H1 (cell line): ENCODE results near the gene PCNX1.

Experiments
- CBX8 ChIP-seq: fragments of 300-800, 300-1000 bp; sonication (generic); IDR thresholded peaks from 2 replicates; pipeline ENCODE4 v1.7.1; 2016; ENCODE audit warnings: low read depth, low read length, borderline replicate concordance
- CTCF ChIP-seq, 3 experiments: IDR thresholded peaks; 1 replicate in 2 of 3; 2 replicates in 1 of 3; pipeline versions ENCODE4 v1.5.1 to v1.6.1; 2011; ENCODE audit warnings: low read length in 3 of 3, mild to moderate bottlenecking in 3 of 3, inconsistent platforms in 2 of 3, low read depth in 1 of 3, moderate library complexity in 1 of 3; ENCODE audit not compliant: insufficient read depth in 1 of 3; ENCODE audit errors: control extremely low read depth in 1 of 3
- EZH2 ChIP-seq: fragments of 200-600 bp; sonication (generic); IDR thresholded peaks from 2 replicates; pipeline ENCODE4 v1.7.1; 2012; ENCODE audit warnings: low read depth, mild to moderate bottlenecking, moderate library complexity, low read length, inconsistent platforms; ENCODE audit not compliant: severe bottlenecking
- GABPA ChIP-seq: IDR thresholded peaks from 2 replicates; pipeline ENCODE4 v1.6.1; 2011; ENCODE audit warnings: mild to moderate bottlenecking, low read length, moderate library complexity, borderline replicate concordance; ENCODE audit not compliant: insufficient read depth
- HDAC6 ChIP-seq: IDR thresholded peaks from one replicate; pipeline ENCODE4 v1.7.1; 2012; ENCODE audit warnings: low read depth, mild to moderate bottlenecking, inconsistent platforms, low read length, moderate library complexity
- POLR2A ChIP-seq, 2 experiments: IDR thresholded peaks; 1 replicate in 1 of 2; 2 replicates in 1 of 2; pipeline ENCODE4 v1.6.1; 2011; ENCODE audit warnings: low read depth in 2 of 2, low read length in 2 of 2, mild to moderate bottlenecking in 2 of 2; ENCODE audit errors: control extremely low read depth in 1 of 2
- SIN3A ChIP-seq, 2 experiments: IDR thresholded peaks in 1 of 2; conservative IDR thresholded peaks in 1 of 2; 2 replicates each; pipeline ENCODE4 v1.6.1; 2011 to 2012; ENCODE audit warnings: low read length in 2 of 2, improper control_type of control experiment in 1 of 2, low read depth in 1 of 2, mild to moderate bottlenecking in 1 of 2
- SRF ChIP-seq: IDR thresholded peaks from 2 replicates; pipeline ENCODE4 v1.6.1; 2011; ENCODE audit warnings: mild to moderate bottlenecking, low read depth, low read length, moderate library complexity
- SUZ12 ChIP-seq: fragments of 200-600 bp; sonication (generic); IDR thresholded peaks from 2 replicates; pipeline ENCODE4 v1.6.1; 2012; ENCODE audit warnings: mild to moderate bottlenecking, inconsistent platforms, low read length, moderate library complexity, mixed read lengths
- TAF1 ChIP-seq: IDR thresholded peaks from 2 replicates; pipeline ENCODE4 v1.6.1; 2011; ENCODE audit warnings: mild to moderate bottlenecking, low read depth, low read length
- TCF12 ChIP-seq: IDR thresholded peaks from 2 replicates; pipeline ENCODE4 v1.6.1; 2011; ENCODE audit warnings: low read depth, mild to moderate bottlenecking, low read length
- ZNF274 ChIP-seq: IDR thresholded peaks from 2 replicates; pipeline ENCODE4 v1.7.0; 2012; ENCODE audit warnings: low read length, borderline replicate concordance; ENCODE audit errors: extremely low read depth
- TF ChIP-seq, protein P1 (sequence below): IDR thresholded peaks from 2 replicates; pipeline ENCODE4 v1.6.1; 2012; ENCODE audit warnings: inconsistent platforms

- TF ChIP-seq POLR2A (IDR thresholded peaks at IDR 0.05; ENCODE audit: control extremely low read depth in 1 of 2, low read depth in 2 of 2, low read length in 2 of 2) (no peak), TCF12 (no peak), CTCF (IDR thresholded peaks at IDR 0.05; ENCODE audit: control extremely low read depth in 1 of 3, insufficient read depth in 1 of 3, low read depth in 1 of 3, low read length in 3 of 3) (no peak), SIN3A (conservative IDR thresholded peaks at IDR 0.05 in 1 of 2, IDR thresholded peaks at IDR 0.05 in 1 of 2; ENCODE audit: low read depth in 1 of 2, low read length in 2 of 2) (no peak), ZNF274 (no peak), SUZ12 (no peak), TAF1 (no peak), SRF (no peak), GABPA (no peak), CBX8 (no peak), HDAC6 (no peak), EZH2 (no peak)
- TF ChIP-seq, protein P1, sequence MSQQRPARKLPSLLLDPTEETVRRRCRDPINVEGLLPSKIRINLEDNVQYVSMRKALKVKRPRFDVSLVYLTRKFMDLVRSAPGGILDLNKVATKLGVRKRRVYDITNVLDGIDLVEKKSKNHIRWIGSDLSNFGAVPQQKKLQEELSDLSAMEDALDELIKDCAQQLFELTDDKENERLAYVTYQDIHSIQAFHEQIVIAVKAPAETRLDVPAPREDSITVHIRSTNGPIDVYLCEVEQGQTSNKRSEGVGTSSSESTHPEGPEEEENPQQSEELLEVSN = no peak
Observed at GRCh38 chr14:70957710-70958109, 50.5 kb downstream of the PCNX1 start.
